K562 (cell line): ENCODE results near the gene POLD1. TPM values are rescaled to one million over a fixed set of nuclear protein-coding genes. Genes with fewer than 3 reads are reported as not detected.

Source experiments
- ARID3A ChIP-seq: IDR thresholded peaks from 2 replicates; pipeline ENCODE4 v1.6.1; 2012; ENCODE audit warnings: low read depth, low read length, improper control_type of control experiment, borderline replicate concordance
- ELK3 ChIP-seq: fragments of 450-650 bp; formaldehyde crosslinking; IDR thresholded peaks from 2 replicates; pipeline ENCODE4 v1.4.0; 2020; ENCODE audit warnings: mild to moderate bottlenecking
- HDAC1 ChIP-seq, 2 experiments: fragments of 450-650 bp; IDR thresholded peaks; 2 replicates each; pipeline ENCODE4 v1.6.1; 2016 to 2017; ENCODE audit warnings: inconsistent platforms in 1 of 2, mild to moderate bottlenecking in 1 of 2, moderate library complexity in 1 of 2
- MBD1 ChIP-seq: fragments of 250-450 bp; sonication (Bioruptor Pico); IDR thresholded peaks from 2 replicates; pipeline ENCODE4 v1.8.0; 2022; ENCODE audit warnings: inconsistent platforms
- POU5F1 ChIP-seq: fragments of 150-350 bp; IDR thresholded peaks from 2 replicates; pipeline ENCODE4 v1.6.1; 2014; ENCODE audit warnings: borderline replicate concordance, low read length, low read depth, mild to moderate bottlenecking; ENCODE audit not compliant: partially characterized antibody
- RAD21 ChIP-seq, 2 experiments: fragments of 250-450 bp in 1 of 2; fragments of 450-650 bp in 1 of 2; sonication (Bioruptor Pico) in 1 of 2; formaldehyde crosslinking in 1 of 2; IDR thresholded peaks in 1 of 2; conservative IDR thresholded peaks in 1 of 2; 2 replicates each; pipeline versions ENCODE4 v1.4.0 to v1.8.0; 2020 to 2022; ENCODE audit warnings: mild to moderate bottlenecking in 2 of 2, moderate library complexity in 1 of 2
- RB1 ChIP-seq: fragments of 450-650 bp; IDR thresholded peaks from 2 replicates; pipeline ENCODE4 v1.6.1; 2017; ENCODE audit warnings: low read depth, mild to moderate bottlenecking
- RNF2 ChIP-seq: sonication (generic); IDR thresholded peaks from 2 replicates; pipeline ENCODE4 v1.6.1; 2016
- SMAD1 ChIP-seq: fragments of 150-350 bp; IDR thresholded peaks from 2 replicates; pipeline ENCODE4 v1.6.1; 2014; ENCODE audit warnings: low read length, low read depth; ENCODE audit not compliant: partially characterized antibody
- THRAP3 ChIP-seq: fragments of 450-650 bp; IDR thresholded peaks from 2 replicates; pipeline ENCODE4 v1.6.1; 2016; ENCODE audit warnings: mild to moderate bottlenecking, inconsistent platforms, borderline replicate concordance
- UBTF ChIP-seq, 2 experiments: IDR thresholded peaks; 2 replicates each; pipeline ENCODE4 v1.6.1; 2012; ENCODE audit warnings: improper control_type of control experiment in 2 of 2, low read depth in 2 of 2, low read length in 2 of 2, borderline replicate concordance in 1 of 2
- ZBTB2 ChIP-seq: fragments of 450-650 bp; IDR thresholded peaks from 2 replicates; pipeline ENCODE4 v1.6.1; 2016; ENCODE audit warnings: antibody characterized with exemption
- ZKSCAN8 ChIP-seq: fragments of 200-800 bp; sonication (Bioruptor generic); IDR thresholded peaks from 2 replicates; pipeline ENCODE4 v1.6.1; 2016; ENCODE audit warnings: missing genetic modification characterization, missing compliant biosample characterization
- ZNF280A ChIP-seq: fragments of 450-650 bp; IDR thresholded peaks from 2 replicates; pipeline ENCODE4 v1.6.1; 2018; ENCODE audit warnings: mild to moderate bottlenecking, low read depth; ENCODE audit not compliant: partially characterized antibody
- ZNF41 ChIP-seq: fragments of 250-450 bp; sonication (Bioruptor Pico); conservative IDR thresholded peaks from 2 replicates; pipeline ENCODE4 v1.4.0; 2020; ENCODE audit warnings: mild to moderate bottlenecking
- ZNF707 ChIP-seq: fragments of 250-450 bp; sonication (Bioruptor Pico); conservative IDR thresholded peaks from 2 replicates; pipeline ENCODE4 v1.8.0; 2022; ENCODE audit warnings: inconsistent platforms, mild to moderate bottlenecking, moderate library complexity
- polyA plus RNA-seq, 8 experiments: library from polyadenylated mRNA; depleted of rRNA in 4 of 8; stranded (reverse) in 5 of 8; unstranded in 3 of 8; fragments of >200 nt; fragmentation: Nextera tagmentation in 2 of 8; fragmentation: Illumina TruSeq in 1 of 8; extraction: Ambion mirVana in 2 of 8; extraction: Trizol in 1 of 8; gene quantifications; 2 replicates each; pipeline versions ENCODE4 v1.2.1 to v1.2.3, GENCODE V29; 2011 to 2014; ENCODE audit warnings: inconsistent platforms in 1 of 8, missing spikeins in 1 of 8
- total RNA-seq, 7 experiments: library from RNA; depleted of rRNA in 6 of 7; stranded (reverse); fragments of >200 nt in 6 of 7; fragmentation: Illumina TruSeq in 2 of 7; extraction: Trizol in 2 of 7; gene quantifications; 2 replicates each; pipeline versions ENCODE4 v1.2.1 to v1.2.3, GENCODE V29; 2011 to 2021; ENCODE audit warnings: low replicate concordance in 1 of 7

Gene POLD1
- total and polyA plus RNA-seq, 9 of the 15 experiments (the other 6 are each of a cell fraction or from before 2014, with no cell fraction given), result 1.3 to 312 (median 47.8) TPM

- 0 out of 4 replicates have a peak, but pooled peaks of 1 of the 2 experiments have one; percentile 60 for TF ChIP-seq UBTF (IDR thresholded peaks at IDR 0.05; ENCODE audit: borderline replicate concordance in 1 of 2, low read depth in 2 of 2, low read length in 2 of 2)
- no peak for TF ChIP-seq ARID3A
- peak; percentile 54; the same call in 1 of the 2 replicates for TF ChIP-seq RNF2
- no peak for TF ChIP-seq ZNF280A
- TF ChIP-seq THRAP3, result no peak
- TF ChIP-seq SMAD1, result no peak
- TF ChIP-seq POU5F1, result no peak
- TF ChIP-seq RB1, result peak; percentile 75
- TF ChIP-seq ZKSCAN8 (CRISPR knock-in tag), result no peak
- TF ChIP-seq HDAC1 (IDR thresholded peaks at IDR 0.05), result peak in 1 of 2 experiments; percentile 68; a peak in 2 of 4 replicates
- TF ChIP-seq MBD1 (CRISPR knock-in tag), result no peak
- no peak for TF ChIP-seq ZNF707 (CRISPR knock-in tag)
- TF ChIP-seq ELK3, result no peak
- peak; percentile 69 to 84 for TF ChIP-seq RAD21 (CRISPR knock-in tag; conservative IDR thresholded peaks at IDR 0.05 in 1 of 2, IDR thresholded peaks at IDR 0.05 in 1 of 2)
- 0 out of 2 replicates have a peak, but pooled peaks have one; percentile 21 for TF ChIP-seq ZBTB2
- no peak for TF ChIP-seq ZNF41 (CRISPR knock-in tag)
Observed at GRCh38 chr19:50414864-50415660, 30.9 kb downstream of the POLD1 start (continued).
